MM.1S (cell line): ENCODE results near the gene AUTS2.

Experiments
- EZH2 ChIP-seq: fragments of 300-600 bp; sonication (generic); optimal IDR thresholded peaks from 2 replicates; pipeline ENCODE3; 2017; ENCODE audit warnings: low read depth, mild to moderate bottlenecking, antibody characterized with exemption, low read length, mixed read lengths
- TF ChIP-seq, protein P1 (sequence below): fragments of 300-600 bp; sonication (generic); IDR thresholded peaks from 2 replicates; pipeline ENCODE4 v1.5.1; 2016; ENCODE audit warnings: antibody characterized with exemption, low read length, mixed read lengths

DNA sequence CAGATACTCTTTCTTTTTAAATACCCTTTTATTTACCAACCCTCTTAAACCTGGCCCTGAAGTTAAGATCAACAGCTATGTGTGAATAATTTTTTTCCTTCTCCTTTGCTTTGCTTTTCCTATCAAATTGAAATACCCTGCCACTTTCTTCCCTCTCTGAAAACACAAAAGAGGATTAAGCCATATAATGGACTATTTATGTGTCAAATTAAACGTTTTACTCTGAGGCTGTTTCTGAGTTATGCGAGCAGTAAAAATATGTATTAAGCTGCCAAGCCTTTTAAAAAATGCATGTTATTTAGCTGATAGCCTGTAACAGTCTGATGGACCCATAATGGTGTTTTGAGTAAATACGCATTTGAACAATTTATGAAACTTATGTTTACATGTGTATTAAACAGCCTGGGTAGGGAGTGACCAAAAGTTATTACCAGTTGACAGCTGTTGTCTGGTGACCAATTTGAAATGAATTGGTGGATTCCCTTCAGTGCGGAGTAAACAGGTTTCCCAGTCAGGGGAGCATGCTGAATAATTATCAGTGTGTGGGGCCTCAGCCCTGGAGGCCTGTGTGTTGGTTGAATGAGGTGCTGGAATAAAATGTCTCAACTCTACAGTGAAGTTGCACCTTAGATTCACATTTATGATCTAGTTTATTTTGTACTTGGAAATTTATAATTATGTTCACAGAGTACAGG lies 89.6 kb downstream of the AUTS2 start:
- TF ChIP-seq, protein P1, sequence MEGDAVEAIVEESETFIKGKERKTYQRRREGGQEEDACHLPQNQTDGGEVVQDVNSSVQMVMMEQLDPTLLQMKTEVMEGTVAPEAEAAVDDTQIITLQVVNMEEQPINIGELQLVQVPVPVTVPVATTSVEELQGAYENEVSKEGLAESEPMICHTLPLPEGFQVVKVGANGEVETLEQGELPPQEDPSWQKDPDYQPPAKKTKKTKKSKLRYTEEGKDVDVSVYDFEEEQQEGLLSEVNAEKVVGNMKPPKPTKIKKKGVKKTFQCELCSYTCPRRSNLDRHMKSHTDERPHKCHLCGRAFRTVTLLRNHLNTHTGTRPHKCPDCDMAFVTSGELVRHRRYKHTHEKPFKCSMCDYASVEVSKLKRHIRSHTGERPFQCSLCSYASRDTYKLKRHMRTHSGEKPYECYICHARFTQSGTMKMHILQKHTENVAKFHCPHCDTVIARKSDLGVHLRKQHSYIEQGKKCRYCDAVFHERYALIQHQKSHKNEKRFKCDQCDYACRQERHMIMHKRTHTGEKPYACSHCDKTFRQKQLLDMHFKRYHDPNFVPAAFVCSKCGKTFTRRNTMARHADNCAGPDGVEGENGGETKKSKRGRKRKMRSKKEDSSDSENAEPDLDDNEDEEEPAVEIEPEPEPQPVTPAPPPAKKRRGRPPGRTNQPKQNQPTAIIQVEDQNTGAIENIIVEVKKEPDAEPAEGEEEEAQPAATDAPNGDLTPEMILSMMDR = no peak
- no peak for TF ChIP-seq EZH2
